ENCODE measurements around the gene L3MBTL4. TPM values are rescaled to one million over a fixed set of nuclear protein-coding genes. Genes with fewer than 3 reads are reported as not detected.
"Not testable (repeated sequence)": the region's sequence is repeated elsewhere in the genome, so short reads cannot be mapped to it uniquely, and the experiment has no call there.

The L3MBTL4 gene
- total and polyA plus RNA-seq, 10 of the 15 experiments (the other 5 are each of a cell fraction or from before 2014, with no cell fraction given), result 1.3 to 8.7 (median 3.8) TPM

- H3K4me3 ChIP-seq; H3K9me3 ChIP-seq (replicated peaks; ENCODE audit: control insufficient read depth, insufficient read depth, low read length); H3K79me2 ChIP-seq (ENCODE audit: control insufficient read depth, insufficient read depth, low read length); ATAC-seq; H4K20me1 ChIP-seq (ENCODE audit: control insufficient read depth, insufficient read depth); intact Hi-C loops (cut with micrococcal nuclease; ENCODE audit: unreplicated experiment); H3K27me3 ChIP-seq (replicated peaks in 1 of 2; ENCODE audit: control insufficient read depth in 2 of 2, insufficient read depth in 2 of 2, low read length in 1 of 2); DNase-seq (ENCODE audit: low read depth, low spot score); H2AFZ ChIP-seq (ENCODE audit: control insufficient read depth, low read depth, low read length); H3K4me2 ChIP-seq (ENCODE audit: control insufficient read depth, insufficient read depth); SMC1A ChIA-PET (ENCODE audit: uncharacterized antibody, unreplicated experiment); RAD21 ChIA-PET (ENCODE audit: unreplicated experiment); H3K4me1 ChIP-seq (ENCODE audit: control insufficient read depth, insufficient read depth, low read length); H3K36me3 ChIP-seq (ENCODE audit: control insufficient read depth in 2 of 2, insufficient read depth in 2 of 2, low read length in 1 of 2); CTCF ChIA-PET; H3K9ac ChIP-seq (ENCODE audit: control insufficient read depth, insufficient read depth, low read length); POLR2A ChIA-PET; FAIRE-seq; H3K27ac ChIP-seq (ENCODE audit: control insufficient read depth, insufficient read depth); BruUV-seq (replicated peaks); in situ Hi-C loops (cut with MboI): not testable (repeated sequence)
- 0% methylated on average over 1 of the region's 1 CpG for WGBS (ENCODE audit: insufficient coverage, insufficient replicate concordance, low lambda C conversion rate, missing lambda C conversion rate)
- 0 out of 2 replicates have a peak, but pooled peaks have one; percentile 57 for TF ChIP-seq CBX5 (IDR thresholded peaks at IDR 0.05; ENCODE audit: low read depth)
Observed at GRCh38 chr18:6259324-6259723, 155.4 kb downstream of the L3MBTL4 start.

GRCh38 chr18:6257950-6258349 lies 156.8 kb downstream of the L3MBTL4 start:
- no peak overlapping the region for H3K9ac ChIP-seq (ENCODE audit: control insufficient read depth, insufficient read depth, low read length)
- no peak overlapping the region for H3K27ac ChIP-seq (ENCODE audit: control insufficient read depth, insufficient read depth)
- no peaks in the 10 kb centered on the region for H3K79me2 ChIP-seq (ENCODE audit: control insufficient read depth, insufficient read depth, low read length)
- intact Hi-C loops (cut with micrococcal nuclease; ENCODE audit: unreplicated experiment) (no loop called here), in situ Hi-C loops (cut with MboI) (no loop called here)
- SMC1A ChIA-PET (ENCODE audit: uncharacterized antibody, unreplicated experiment), result no interaction called here
- H3K9me3 ChIP-seq (replicated peaks; ENCODE audit: control insufficient read depth, insufficient read depth, low read length), result peaks cover 3% of the 10 kb centered on the region; the same call in 2 of the 3 replicates
- POLR2A ChIA-PET, result interaction anchor here (0.6 kb wide), 1 partner anchor 71 kb away, joined by 6 read pairs; no protein-coding TSS in a partner anchor
- no peaks in the 10 kb centered on the region for H4K20me1 ChIP-seq (ENCODE audit: control insufficient read depth, insufficient read depth)
- DNase-seq (ENCODE audit: low read depth, low spot score), result no peak
- CTCF ChIA-PET, result no interaction called here
- H3K4me3 ChIP-seq, result no peak overlapping the region
- 58% methylated on average over 3 of the region's 3 CpGs for WGBS (ENCODE audit: insufficient coverage, insufficient replicate concordance, low lambda C conversion rate, missing lambda C conversion rate)
- no peak overlapping the region for H2AFZ ChIP-seq (ENCODE audit: control insufficient read depth, low read depth, low read length)
- H3K27me3 ChIP-seq (replicated peaks in 1 of 2; ENCODE audit: control insufficient read depth in 2 of 2, insufficient read depth in 2 of 2, low read length in 1 of 2), result no peaks in the 10 kb centered on the region
- no peaks in the 10 kb centered on the region; the same call in 1 of the 2 replicates for H3K4me1 ChIP-seq (ENCODE audit: control insufficient read depth, insufficient read depth, low read length)
- H3K36me3 ChIP-seq (ENCODE audit: control insufficient read depth in 2 of 2, insufficient read depth in 2 of 2, low read length in 1 of 2), result no peaks in the 10 kb centered on the region
- BruUV-seq (replicated peaks), result no TSS peak
- no peak overlapping the region for H3K4me2 ChIP-seq (ENCODE audit: control insufficient read depth, insufficient read depth)
- FAIRE-seq, result no peak
- no peak for ATAC-seq
- RAD21 ChIA-PET (ENCODE audit: unreplicated experiment), result no interaction called here
- TF ChIP-seq NFYB (IDR thresholded peaks at IDR 0.05; ENCODE audit: insufficient read depth, low read depth, low read length) (no peak), HDAC2 (IDR thresholded peaks at IDR 0.05) (no peak), SMC3 (IDR thresholded peaks at IDR 0.05; ENCODE audit: borderline replicate concordance, low read length) (no peak), ZBTB11 (CRISPR knock-in tag; IDR thresholded peaks at IDR 0.05) (no peak), FOXK2 (IDR thresholded peaks at IDR 0.05) (no peak), EP300 (IDR thresholded peaks at IDR 0.05; ENCODE audit: borderline replicate concordance in 1 of 2, control insufficient read depth in 1 of 2, low read depth in 2 of 2, low read length in 2 of 2) (no peak), PKNOX1 (IDR thresholded peaks at IDR 0.05) (no peak), ATF7 (IDR thresholded peaks at IDR 0.05; ENCODE audit: low read depth) (no peak), CTCF (IDR thresholded peaks at IDR 0.05 in 2 of 3, conservative IDR thresholded peaks at IDR 0.05 in 1 of 3; ENCODE audit: control insufficient read depth in 2 of 3, extremely low read depth in 1 of 3, insufficient read depth in 1 of 3, low read depth in 3 of 3, low read length in 3 of 3) (no peak), MEF2B (IDR thresholded peaks at IDR 0.05; ENCODE audit: partially characterized antibody, poor library complexity, severe bottlenecking) (no peak), POLR2A (IDR thresholded peaks at IDR 0.05; ENCODE audit: low read depth, low read length) (no peak)
